ENCODE measurements around the gene AP4M1.
A peak's percentile ranks its signal among the peaks of the same experiment; 100 is the strongest.
"Not testable (repeated sequence)": the region's sequence is repeated elsewhere in the genome, so short reads cannot be mapped to it uniquely, and the experiment has no call there.

Gene AP4M1

DNA sequence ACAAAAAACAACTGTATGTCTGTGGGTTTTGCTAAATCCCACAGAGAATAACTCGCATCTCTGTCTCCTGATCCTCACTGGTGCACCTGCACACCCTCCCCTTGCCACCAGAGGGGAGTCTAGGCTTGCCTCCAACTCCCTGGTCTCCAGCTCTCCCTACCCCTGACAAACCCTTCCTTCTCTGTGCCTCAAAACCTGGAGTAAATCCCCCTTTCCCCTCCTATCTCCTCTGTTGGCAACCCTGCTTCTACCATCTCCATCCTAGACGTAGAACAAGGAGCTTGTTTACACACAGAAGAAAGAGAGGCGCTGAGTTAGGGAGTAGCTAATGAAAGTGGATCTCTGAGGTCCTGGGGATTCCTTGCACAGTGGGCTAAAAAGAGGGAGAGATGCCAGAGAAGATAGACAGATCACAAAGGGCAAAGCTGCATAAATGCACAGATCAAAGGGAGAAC is 31.3 kb downstream of the AP4M1 start:
- peak; percentile 61 to 74 for DNase-seq

DNA sequence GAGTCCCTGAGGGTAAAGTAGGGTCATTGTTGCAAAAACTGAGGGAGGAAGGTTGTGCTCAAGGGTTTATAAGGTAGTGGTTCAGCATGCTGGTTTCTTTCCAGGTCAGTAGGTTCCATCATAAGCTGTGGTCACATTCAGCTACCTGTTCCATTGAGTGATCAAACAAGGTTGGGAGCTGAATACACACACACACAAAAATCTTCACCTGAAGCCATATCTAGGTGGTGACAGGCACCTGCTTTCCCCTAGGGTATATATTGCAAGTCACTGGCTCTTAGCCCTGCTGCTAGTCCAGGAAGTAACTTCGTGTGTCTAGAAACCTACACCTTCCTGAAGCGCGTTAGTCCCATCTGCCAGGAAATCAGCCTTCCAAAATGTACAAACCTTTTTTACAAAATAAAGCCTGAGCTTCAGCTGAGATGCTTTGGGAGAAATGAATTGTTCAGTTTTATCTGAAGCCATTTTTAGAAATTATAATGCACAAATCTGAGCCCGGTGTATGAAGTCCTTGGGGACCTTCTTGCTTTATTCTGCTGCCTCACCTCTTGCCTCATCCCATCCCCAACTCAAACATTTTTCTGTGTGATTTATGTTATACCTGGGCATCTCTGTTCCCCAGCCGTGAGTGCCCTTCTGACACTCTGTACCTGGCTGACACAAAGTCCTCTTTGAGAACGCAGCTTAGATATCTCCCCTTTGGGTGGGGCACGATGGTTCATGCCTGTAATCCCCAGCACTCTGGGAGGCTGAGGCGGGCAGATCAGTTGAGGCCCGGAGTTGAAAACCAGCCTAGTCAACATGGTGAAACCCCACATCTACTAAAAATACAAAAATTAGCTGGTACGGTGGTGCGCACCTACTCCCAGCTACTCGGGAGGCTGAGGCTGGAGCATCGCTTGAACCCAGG is 36.7 kb downstream of the AP4M1 start:
- DNase-seq = no peak

DNA sequence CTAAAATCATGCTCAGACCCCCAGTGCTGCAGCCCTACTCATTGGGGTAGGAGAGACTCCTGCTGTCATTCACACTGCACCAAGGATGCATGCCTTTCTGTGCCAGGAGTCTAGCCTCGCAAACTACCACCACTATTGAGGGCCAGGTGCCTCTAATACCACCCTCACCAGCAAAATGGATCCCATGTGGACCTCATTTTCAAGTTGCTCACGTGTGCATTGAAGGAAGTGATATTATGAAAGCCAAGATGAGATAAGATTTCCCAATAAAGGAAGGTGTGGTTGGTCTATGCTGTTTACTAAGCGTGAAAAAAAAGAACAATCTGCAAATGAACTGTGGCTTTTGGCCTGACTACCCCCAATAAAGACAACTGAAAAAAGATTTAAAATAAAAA is 40.1 kb downstream of the AP4M1 start:
- no peak for DNase-seq

DNA sequence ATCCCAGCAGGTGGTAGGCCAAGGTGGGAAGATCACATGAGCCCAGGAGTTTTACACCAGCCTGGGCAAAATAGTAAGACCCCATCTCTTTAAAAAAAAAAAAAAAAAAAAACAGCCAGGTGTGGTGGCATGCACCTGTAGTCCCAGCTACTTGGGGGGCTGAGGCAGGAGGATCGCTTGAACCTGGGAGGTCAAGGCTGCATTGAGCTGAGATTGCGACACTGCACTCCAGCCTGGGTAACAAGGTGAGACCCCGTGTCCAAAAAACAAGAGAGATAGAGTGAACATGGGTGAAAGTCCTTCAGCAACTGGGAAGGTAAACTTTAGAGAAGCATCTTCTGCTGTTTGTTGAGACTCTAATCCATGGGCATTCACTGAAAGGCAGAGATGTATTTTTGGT is 41.0 kb downstream of the AP4M1 start:
- no peak for DNase-seq

DNA sequence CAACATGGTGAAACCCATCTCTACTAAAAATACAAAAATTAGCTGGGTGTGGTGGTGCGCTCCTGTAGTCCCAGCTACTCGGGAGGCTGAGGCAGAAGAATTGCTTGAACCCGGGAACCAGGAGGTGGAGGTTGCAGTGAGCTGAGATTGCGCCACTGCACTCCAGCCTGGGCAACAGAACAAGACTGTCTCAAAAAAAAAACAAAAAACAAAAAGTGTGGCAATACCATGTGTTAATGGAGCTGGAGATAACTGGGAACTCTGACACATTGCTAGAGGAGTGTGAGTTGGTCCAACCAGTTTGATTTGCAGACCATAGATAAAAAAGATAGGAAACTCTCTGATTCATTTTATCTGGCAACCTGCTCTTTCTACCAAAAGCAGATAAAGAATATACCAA is 44.9 kb downstream of the AP4M1 start:
- DNase-seq = not testable (repeated sequence)

DNA sequence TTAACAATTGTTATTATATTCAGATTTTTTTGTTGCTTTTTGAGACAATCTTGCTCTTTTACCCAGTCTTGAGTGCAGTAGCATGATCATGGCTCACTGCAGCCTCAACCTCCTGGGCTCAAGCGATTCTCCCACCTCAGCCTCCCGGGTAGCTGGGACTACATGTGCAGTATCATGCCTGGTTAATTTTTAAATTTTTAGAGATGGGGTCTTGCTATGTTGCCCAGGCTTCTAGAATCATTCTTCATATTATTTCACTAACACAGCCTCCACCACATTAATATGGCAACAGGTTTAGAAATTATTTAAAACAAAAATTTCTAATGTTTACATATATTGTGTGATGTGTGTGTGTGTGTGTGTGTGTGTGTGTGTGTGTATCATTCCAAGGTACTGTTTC is 45.8 kb downstream of the AP4M1 start:
- no peak for DNase-seq

DNA sequence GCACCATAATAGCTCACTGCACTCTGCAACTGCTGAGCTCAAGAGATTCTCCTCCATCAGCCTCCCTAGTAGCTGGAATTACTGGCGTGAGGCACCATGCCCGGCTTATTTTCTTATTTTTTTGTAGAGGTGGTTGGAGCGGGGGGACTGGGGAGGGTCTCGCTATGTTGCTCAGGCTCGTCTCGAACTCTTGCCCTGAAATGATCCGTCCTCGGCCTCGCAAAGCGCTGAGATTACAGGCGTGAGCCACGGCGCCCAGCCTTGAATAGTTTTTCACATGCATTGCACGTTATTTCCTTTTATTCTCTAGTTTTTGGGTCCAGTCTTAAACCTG is 46.7 kb downstream of the AP4M1 start:
- DNase-seq = no peak

DNA sequence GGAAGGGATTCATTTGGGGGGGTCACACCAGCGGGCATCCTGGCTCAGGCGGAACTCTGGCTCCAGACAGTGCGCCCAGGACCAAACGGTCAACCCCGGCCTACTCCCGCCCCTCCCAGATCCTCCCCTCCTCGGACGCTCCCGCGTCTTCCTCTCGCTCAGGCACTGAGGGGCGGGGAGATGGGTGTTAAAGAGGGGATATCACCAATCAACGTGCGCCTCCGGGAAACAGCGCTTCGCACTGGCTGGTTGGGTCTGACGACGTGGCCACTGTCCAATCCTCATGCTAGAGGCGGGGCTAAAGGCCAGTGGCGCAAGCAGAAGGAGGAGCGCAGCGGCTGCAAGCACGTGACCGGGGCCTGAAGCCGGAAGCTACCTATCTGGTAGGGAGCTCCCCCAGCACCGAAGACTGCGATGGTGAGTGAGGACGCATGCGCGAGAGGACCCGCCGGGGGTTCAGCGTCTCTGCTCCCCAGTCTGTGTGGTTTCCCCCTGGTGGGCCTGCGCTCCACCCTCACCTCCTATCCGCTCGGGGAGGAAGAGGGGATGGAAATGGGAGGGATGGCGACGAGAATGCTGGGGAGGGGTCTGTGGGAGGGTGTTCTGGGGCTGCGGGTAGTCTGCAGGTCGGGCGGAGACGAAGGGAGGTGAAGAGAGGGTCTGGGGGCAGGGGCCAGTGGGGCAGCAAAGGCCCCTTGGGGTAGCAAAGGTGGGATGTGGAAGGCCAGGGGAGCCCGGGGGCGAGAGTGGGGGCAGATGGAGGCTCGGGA is 47.3 kb downstream of the AP4M1 start, which contains the start of gene LAMTOR4:
Gene LAMTOR4 (plus strand): TSS at position 360 of the 770 bp plus-strand sequence. CDS start 55 bp downstream, at position 415.
- DNase-seq = peak; percentile 98

DNA sequence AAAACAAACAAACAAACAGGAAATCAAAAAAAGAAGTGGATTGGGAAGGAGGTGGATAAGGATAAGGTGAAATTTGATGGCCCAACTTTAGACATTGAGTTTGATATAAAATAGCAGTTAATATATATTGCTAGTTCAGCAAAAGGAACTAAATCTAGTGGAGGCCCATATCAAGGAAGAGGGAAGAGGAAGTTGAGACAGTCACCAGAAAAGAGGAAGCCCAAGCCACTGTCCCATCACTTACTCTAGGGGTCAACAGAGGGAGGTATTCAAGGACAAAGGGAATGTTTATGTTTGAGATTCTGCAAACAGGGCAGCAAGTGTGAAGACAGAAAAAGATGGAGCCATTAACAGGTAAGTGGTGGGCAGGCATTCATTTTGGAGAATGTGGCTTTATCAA is 51.0 kb downstream of the AP4M1 start:
- no peak for DNase-seq

DNA sequence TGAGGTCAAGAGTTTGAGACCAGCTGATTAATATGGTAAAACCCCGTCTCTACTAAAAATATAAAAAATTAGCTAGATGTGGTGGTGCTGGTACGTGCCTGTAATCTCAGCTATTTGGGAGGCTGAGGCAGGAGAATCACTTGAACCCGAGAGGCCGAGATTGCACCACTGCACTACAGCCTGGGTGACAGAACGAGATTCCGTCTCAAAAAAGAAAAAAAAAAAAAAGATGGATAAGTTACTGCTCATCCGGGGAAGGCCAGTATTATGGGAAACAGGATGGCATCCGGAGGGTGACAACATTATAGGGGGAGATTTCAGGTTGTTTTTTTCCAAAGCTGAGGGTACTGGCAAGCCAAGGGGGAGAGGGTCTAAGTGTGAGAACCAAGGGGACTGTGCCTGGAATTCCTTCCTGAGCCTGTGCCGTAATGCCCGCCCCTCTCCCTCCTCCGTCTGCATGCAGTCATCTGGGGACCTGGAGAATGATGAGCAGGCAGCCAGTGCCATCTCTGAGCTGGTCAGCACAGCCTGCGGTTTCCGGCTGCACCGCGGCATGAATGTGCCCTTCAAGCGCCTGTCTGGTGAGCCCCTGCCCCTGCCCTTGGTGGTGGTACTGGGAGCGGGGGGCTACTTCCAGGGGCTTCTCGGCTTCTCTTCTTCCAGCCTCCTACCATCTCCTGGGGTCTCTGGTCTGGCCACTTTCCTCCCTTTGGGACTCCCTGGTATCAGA is 51.7 kb downstream of the AP4M1 start:
- DNase-seq = no peak

DNA sequence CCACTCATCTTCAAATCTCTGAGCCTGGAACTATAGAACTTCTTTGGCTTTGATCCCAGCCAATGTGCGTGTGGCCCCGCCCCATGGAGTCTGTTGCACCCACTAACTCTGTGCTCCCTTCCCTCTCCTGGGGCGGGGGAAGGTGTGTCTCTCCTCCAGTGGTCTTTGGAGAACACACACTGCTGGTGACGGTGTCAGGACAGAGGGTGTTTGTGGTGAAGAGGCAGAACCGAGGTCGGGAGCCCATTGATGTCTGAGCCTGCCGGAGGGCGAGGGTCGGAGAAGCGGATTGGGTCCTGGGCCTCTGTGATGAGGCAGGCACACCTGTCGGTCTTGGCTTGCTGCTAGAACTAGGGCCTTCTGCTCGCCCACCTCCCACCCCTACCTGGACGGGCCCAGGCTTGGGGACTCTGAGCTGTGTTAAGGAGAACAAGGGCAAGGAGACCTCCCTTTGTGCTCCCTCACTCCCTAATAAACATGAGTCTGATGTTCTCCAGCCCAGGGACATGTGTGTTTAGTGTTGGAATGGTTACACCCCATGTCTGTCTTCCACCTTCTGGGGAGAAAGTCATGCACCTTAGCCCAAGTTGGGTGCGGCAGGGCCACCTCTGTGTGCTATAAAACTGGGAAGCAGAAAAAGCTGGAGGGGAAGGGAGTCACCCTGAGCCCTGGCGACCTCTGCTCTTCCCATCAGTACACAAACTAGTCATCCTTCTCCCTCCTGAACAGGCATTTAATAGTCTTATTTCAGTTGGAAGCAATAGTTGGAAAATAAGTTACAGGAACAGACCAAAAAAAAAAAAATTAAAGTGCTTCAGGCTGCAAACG is 52.5 kb downstream of the AP4M1 start:
- DNase-seq = no peak

DNA sequence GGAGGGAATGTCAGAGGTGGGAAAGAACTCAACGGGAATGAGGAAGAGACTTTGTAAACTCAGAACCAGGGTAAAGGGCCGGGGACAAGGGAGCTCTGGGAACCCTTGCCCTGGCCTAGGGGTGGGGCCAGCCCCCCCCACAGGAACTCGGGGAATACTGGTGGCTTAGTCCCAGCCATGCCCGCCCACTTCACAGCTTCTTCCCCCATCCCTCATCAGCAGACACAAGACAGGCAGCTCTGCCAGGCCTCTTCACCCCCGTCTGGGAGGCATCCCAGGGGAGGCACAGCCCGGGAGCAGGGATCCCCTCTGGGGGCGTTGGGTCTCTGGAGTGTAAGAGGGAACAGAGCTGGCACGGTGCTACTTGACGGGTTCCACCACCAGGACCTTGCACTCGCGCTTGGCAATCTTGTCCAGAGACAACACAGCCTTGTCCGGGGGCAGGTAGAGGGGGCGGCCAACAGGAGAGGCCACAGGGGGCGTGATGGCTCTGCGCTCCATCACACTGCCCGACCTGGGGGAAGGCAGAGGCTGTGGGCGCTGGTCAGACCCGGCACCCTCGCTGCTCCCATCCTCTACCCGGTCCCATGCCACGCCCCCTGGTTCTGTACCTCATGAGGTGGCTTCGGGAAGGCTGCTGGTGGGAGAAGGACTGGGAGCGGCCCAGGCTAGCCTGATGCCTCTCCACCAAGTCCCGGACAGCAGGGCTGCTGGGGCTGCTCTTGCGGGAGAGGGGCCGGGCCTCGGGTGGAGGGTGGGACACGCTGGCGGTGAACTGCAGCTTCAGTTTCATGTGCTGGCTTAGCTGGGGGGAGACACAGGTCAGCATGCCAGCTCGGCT is 53.4 kb downstream of the AP4M1 start:
- no peak for DNase-seq

DNA sequence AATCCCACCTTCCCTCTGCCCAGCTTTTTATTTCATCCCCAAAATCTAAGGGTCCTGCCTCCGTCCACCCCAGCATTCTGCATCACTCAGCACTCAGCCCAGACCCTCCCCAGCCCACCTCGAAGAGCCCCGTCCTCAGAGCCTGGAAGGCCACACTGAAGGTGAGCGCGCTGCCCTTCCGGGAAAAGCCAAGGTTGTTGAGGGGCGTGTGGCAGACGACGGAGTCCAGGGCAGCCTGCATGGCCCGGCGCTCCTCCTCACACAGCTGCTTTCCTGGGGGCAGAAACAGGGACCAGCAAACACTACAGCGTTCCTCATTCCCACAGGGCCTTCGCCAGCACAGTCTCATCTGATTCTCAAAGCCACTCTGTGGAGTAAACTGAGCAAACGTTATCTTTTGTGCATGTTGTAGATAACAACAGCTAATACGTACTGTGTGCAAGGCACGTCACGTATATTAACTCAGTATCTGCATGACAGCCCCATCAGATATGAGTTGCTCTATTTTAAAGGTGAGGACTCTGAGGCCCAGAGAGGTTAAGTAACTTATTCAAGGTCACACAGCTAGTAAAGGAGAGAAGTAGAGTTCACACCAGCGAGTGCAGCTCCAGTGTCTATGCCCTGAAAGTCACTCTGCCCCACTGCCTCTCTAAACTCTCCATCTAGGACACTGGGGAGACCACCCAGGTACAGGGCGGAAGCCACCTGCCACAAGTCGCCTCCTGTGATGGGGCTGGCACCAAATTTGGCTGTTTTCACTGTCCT is 54.3 kb downstream of the AP4M1 start:
- DNase-seq = no peak

DNA sequence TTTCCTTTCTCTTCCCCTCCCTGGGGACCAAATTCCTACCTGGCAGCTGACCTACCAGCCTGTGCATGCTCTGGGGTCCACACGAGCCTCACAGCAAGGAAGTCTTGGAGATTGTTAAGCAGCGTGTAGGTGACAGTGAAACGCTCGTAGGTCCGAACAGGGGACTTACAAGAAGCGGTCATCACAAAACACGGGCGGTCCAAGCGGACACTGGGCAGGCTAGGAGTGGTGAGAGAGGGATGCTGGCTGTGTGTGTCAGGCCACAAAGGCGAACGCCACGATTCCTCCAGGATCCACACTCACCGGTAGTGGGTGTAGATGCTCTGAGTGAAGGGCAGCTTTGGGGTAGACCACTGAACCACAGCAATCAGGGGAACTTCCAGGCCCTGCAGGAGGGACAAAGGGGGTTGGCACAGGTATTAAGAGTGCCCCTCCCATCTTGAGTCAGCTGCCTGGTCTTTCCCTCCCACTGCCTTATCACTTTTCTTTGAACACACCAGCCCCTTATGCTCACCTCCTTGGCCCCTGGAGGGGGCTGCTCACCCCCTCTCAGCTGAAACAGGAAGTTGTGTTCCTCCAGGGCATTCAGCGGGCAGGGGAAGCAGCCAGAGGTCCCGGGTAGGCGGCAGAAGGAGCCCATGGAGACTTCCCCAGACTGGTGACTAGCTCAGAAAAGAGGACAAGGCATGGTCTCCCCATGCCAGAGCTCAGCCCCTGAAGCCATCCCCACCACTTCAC is 55.1 kb downstream of the AP4M1 start:
- no peak for DNase-seq

DNA sequence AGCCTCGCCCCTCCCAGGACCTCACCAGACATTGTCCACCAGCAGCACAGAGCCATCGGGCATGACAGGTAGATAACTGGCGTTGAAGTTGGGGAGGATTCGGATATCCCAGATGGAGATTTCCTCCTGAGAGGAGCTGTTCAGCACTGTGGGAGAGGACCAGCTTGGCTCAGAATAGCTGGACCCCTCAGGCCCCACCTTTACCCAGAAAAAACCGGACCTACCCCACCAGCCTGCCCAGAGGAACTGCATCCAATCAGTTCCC is 55.6 kb downstream of the AP4M1 start:
- DNase-seq = no peak

DNA sequence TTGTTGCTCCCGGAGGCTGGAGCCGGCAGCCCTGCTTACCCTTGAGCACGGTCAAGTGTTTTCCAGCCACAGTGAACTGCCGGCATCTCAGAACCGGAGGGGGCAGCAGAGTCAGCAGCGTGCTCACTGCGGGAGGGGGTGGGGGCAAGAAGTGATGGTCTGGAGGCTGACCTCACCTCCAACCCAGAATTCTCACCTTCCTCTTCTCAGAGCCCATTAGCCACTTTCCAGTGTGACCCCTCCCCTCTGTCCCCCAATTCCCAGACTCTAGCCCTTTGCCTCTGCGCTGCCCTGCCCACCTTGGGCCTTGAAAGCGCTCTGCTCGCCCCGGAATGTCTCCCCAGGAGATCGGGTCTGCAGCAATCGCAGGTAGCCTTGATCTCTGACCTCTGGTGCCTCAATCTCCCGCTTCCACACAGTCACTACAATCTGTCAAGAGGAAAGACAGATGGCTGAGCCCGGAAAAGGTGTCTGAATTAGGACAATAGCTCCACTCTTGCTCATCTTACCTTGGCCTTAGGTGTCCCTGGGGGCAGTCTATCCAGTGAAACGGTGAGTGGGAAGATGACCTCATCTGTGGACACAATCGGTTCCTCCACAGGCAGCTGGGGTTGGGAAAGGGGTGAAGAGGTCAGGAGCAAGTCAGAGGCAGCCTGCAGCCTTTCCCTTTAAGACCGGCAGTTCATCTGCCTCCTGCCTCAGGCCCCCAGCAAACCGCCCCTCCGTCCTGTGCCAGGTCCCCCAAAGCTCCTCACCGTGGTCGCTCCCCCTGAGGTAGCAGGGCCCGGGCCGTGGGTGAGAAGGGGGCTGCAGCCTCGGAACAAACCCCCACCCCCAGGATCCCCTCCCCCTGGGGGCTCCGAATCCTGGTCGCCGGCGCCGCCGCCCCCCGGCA is 56.1 kb downstream of the AP4M1 start:
- peak in 1 of 2 experiments; percentile 25 for DNase-seq
